Measurements from ENCODE around the gene THOC5. TPM values are rescaled to one million over a fixed set of nuclear protein-coding genes. Genes with fewer than 3 reads are reported as not detected.
A peak's percentile ranks its signal among the peaks of the same experiment; 100 is the strongest.

The THOC5 gene
- total RNA-seq, 2 donors from 2014 or later = 61.1 to 89.7 TPM

- H3K9me3 ChIP-seq (ENCODE audit: control insufficient read depth, low read length) = no peaks in the 10 kb centered on the region
- H3K27ac ChIP-seq (ENCODE audit: low read depth, low read length) = peak overlapping the region; percentile 66
- H3K27me3 ChIP-seq (ENCODE audit: control insufficient read depth, insufficient read depth, low read length, poor library complexity, severe bottlenecking) = no peaks in the 10 kb centered on the region
- Mint-ChIP-seq H3K4me3 (no peak overlapping the region), H3K4me1 (no peaks in the 10 kb centered on the region), H3K36me3 (ENCODE audit: low read depth) (peaks cover 59% of the 10 kb centered on the region), H3K27ac (peak overlapping the region; percentile 85), H3K9me3 (no peaks in the 10 kb centered on the region), H3K27me3 (ENCODE audit: insufficient read depth) (no peaks in the 10 kb centered on the region)
- TF ChIP-seq CTCF (conservative IDR thresholded peaks at IDR 0.05) = no peak
- DNase-seq = no peak
- H3K36me3 ChIP-seq (ENCODE audit: control insufficient read depth, insufficient read depth, low read length) = peaks cover 43% of the 10 kb centered on the region
- 79 to 88% methylated on average over 6 to 7 of the region's 7 CpGs for WGBS, 2 experiments (ENCODE audit: insufficient coverage in 1 of 2, insufficient read length in 1 of 2)
- H3K4me1 ChIP-seq (ENCODE audit: control insufficient read depth, insufficient read depth, low read length) = peaks cover 3% of the 10 kb centered on the region
- H3K4me3 ChIP-seq (ENCODE audit: low read length) = no peak overlapping the region
- H3K9ac ChIP-seq (ENCODE audit: extremely low read depth, low read length, poor library complexity, severe bottlenecking) = no peak overlapping the region
Measured at GRCh38 chr22:29503811-29504372, 49.7 kb downstream of the THOC5 start.

GRCh38 chr22:29499852-29500251, 53.7 kb downstream of the THOC5 start:
- Histone ChIP-seq H3K9ac (ENCODE audit: extremely low read depth, low read length, poor library complexity, severe bottlenecking) (no peak overlapping the region), H3K36me3 (ENCODE audit: control insufficient read depth, insufficient read depth, low read length) (peaks cover 7% of the 10 kb centered on the region), H3K4me3 (ENCODE audit: low read length) (no peak overlapping the region), H3K4me1 (ENCODE audit: control insufficient read depth, insufficient read depth, low read length) (peaks cover 3% of the 10 kb centered on the region), H3K27me3 (ENCODE audit: control insufficient read depth, insufficient read depth, low read length, poor library complexity, severe bottlenecking) (no peaks in the 10 kb centered on the region), H3K27ac (ENCODE audit: low read depth, low read length) (no peak overlapping the region), H3K9me3 (ENCODE audit: control insufficient read depth, low read length) (peaks cover 3% of the 10 kb centered on the region)
- peaks cover 32% of the 10 kb centered on the region for H3K36me3 Mint-ChIP-seq (ENCODE audit: low read depth)
- no peak for DNase-seq
- no peak overlapping the region for H3K4me3 Mint-ChIP-seq
- no peaks in the 10 kb centered on the region for H3K4me1 Mint-ChIP-seq
- 95 to 97% methylated on average over 6 to 8 of the region's 8 CpGs for WGBS, 2 experiments (ENCODE audit: insufficient coverage in 1 of 2, insufficient read length in 1 of 2)
- no peak overlapping the region for H3K27ac Mint-ChIP-seq
- no peak for TF ChIP-seq CTCF (conservative IDR thresholded peaks at IDR 0.05)
- no peaks in the 10 kb centered on the region for H3K27me3 Mint-ChIP-seq (ENCODE audit: insufficient read depth)
- H3K9me3 Mint-ChIP-seq = peaks cover 3% of the 10 kb centered on the region

GRCh38 chr22:29493636-29494035, 59.9 kb downstream of the THOC5 start:
- H3K27me3 Mint-ChIP-seq (ENCODE audit: insufficient read depth) = no peaks in the 10 kb centered on the region
- peaks cover 6% of the 10 kb centered on the region for H3K9me3 Mint-ChIP-seq
- Histone ChIP-seq H3K27me3 (ENCODE audit: control insufficient read depth, insufficient read depth, low read length, poor library complexity, severe bottlenecking) (no peaks in the 10 kb centered on the region), H3K36me3 (ENCODE audit: control insufficient read depth, insufficient read depth, low read length) (peaks cover 4% of the 10 kb centered on the region), H3K4me3 (ENCODE audit: low read length) (no peak overlapping the region), H3K27ac (ENCODE audit: low read depth, low read length) (no peak overlapping the region), H3K4me1 (ENCODE audit: control insufficient read depth, insufficient read depth, low read length) (no peaks in the 10 kb centered on the region), H3K9ac (ENCODE audit: extremely low read depth, low read length, poor library complexity, severe bottlenecking) (no peak overlapping the region), H3K9me3 (ENCODE audit: control insufficient read depth, low read length) (peaks cover 7% of the 10 kb centered on the region)
- no peak for TF ChIP-seq CTCF (conservative IDR thresholded peaks at IDR 0.05)
- H3K27ac Mint-ChIP-seq = no peak overlapping the region
- 86% methylated on average over 1 of the region's 1 CpG; no CpG with 5 or more reads in 1 of the 2 experiments for WGBS, 2 experiments (ENCODE audit: insufficient coverage in 1 of 2, insufficient read length in 1 of 2)
- no peaks in the 10 kb centered on the region for H3K4me1 Mint-ChIP-seq
- H3K36me3 Mint-ChIP-seq (ENCODE audit: low read depth) = peaks cover 15% of the 10 kb centered on the region
- DNase-seq = no peak
- no peak overlapping the region for H3K4me3 Mint-ChIP-seq
